IPS-18a (cell line): ENCODE data around the gene C16orf92.
A peak's percentile ranks its signal among the peaks of the same experiment; 100 is the strongest.

Experiments
- H3K27ac ChIP-seq: one replicate; pipeline ENCODE4 v1.5.1; 2013; ENCODE audit warnings: low read length
- H3K27me3 ChIP-seq: one replicate; pipeline ENCODE4 v1.6.1; 2013; ENCODE audit warnings: mild to moderate bottlenecking, low read length; ENCODE audit not compliant: control insufficient read depth, insufficient read depth
- H3K36me3 ChIP-seq: one replicate; pipeline ENCODE4 v1.6.1; 2013; ENCODE audit warnings: low read depth, low read length; ENCODE audit not compliant: control insufficient read depth
- H3K4me1 ChIP-seq: one replicate; pipeline ENCODE4 v1.6.1; 2013; ENCODE audit warnings: low read depth, low read length; ENCODE audit not compliant: control insufficient read depth
- H3K4me3 ChIP-seq: one replicate; pipeline ENCODE4 v1.5.1; 2013; ENCODE audit warnings: low read length
- H3K9ac ChIP-seq: one replicate; pipeline ENCODE4 v1.6.1; 2013; ENCODE audit warnings: mild to moderate bottlenecking, low read length, moderate library complexity
- H3K9me3 ChIP-seq: one replicate; pipeline ENCODE4 v1.6.1; 2013; ENCODE audit warnings: low read depth, low read length; ENCODE audit not compliant: control insufficient read depth

C16orf92 gene

DNA sequence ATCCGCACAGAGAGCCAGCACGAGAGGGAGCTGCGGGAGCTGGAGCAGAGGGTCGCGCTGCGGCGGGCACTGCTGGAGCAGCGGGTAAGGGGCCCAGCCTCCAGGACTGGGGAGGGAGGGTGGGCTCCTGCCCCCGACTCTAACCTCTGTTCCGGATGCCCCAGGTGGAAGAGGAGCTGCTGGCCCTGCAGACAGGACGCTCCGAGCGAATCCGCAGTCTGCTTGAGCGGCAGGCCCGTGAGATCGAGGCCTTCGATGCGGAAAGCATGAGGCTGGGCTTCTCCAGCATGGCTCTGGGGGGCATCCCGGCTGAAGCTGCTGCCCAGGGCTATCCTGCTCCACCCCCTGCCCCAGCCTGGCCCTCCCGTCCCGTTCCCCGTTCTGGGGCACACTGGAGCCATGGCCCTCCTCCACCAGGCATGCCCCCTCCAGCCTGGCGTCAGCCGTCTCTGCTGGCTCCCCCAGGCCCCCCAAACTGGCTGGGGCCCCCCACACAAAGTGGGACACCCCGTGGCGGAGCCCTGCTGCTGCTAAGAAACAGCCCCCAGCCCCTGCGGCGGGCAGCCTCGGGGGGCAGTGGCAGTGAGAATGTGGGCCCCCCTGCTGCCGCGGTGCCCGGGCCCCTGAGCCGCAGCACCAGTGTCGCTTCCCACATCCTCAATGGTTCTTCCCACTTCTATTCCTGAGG, 32.0 kb upstream of the C16orf92 start:
- H3K27me3 ChIP-seq = no peaks in the 10 kb centered on the region
- H3K27ac ChIP-seq = no peak overlapping the region
- H3K9me3 ChIP-seq = no peaks in the 10 kb centered on the region
- H3K36me3 ChIP-seq = peaks cover 28% of the 10 kb centered on the region
- no peak overlapping the region for H3K9ac ChIP-seq
- H3K4me3 ChIP-seq = no peak overlapping the region
- no peaks in the 10 kb centered on the region for H3K4me1 ChIP-seq

DNA sequence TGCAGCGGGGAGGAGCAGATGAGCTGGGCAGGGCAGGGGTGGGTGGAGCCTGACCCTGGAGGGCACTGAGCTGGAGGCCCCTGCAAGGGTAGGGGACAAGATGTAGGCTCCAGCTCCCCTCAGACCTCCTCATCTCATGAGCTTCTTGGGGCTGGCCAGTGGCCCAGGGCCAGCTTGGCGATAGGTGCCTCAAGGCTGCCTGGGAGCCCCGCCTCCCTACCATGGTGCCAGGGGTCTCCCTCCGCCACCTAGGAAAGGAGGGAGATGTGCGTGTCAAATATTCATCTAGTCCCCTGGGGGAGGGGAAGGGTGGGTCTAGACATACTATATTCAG, 31.5 kb upstream of the C16orf92 start:
- peaks cover 23% of the 10 kb centered on the region for H3K36me3 ChIP-seq
- no peaks in the 10 kb centered on the region for H3K27me3 ChIP-seq
- no peaks in the 10 kb centered on the region for H3K4me1 ChIP-seq
- no peak overlapping the region for H3K4me3 ChIP-seq
- no peaks in the 10 kb centered on the region for H3K9me3 ChIP-seq
- no peak overlapping the region for H3K27ac ChIP-seq
- no peak overlapping the region for H3K9ac ChIP-seq

DNA sequence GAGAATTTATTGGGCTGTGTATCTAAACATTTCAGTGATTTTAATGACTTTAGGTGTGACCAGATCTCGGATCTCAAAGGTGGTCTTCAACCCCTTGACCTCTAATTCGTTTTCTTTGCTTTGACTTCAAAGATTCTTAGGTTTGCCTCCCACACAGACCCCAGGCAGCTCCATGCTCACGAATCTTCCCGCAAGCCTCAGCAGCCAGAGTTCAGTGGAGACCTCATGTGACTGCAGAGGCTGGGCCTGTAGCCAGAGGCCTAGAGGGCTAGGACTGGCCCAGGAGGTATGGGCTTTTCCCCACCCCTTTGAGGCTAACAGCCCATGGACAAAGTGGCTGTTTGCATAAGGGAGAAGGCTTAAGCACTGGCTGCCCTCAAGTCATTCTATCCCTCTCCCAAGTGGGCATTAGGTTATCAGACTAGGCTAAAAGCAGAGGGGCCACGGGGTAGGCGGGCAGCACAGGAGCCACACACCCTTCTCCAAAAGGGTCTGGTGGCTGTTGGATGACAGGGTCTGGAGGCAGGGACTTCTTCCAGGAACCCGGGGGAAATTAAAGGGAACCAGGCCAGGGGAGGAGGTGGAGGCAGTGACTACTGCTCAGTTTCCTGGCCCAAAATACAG, 30.5 kb upstream of the C16orf92 start:
- Histone ChIP-seq H3K4me3 (no peak overlapping the region), H3K9ac (no peak overlapping the region), H3K4me1 (no peaks in the 10 kb centered on the region), H3K9me3 (no peaks in the 10 kb centered on the region), H3K27ac (no peak overlapping the region), H3K36me3 (peaks cover 16% of the 10 kb centered on the region), H3K27me3 (no peaks in the 10 kb centered on the region)

DNA sequence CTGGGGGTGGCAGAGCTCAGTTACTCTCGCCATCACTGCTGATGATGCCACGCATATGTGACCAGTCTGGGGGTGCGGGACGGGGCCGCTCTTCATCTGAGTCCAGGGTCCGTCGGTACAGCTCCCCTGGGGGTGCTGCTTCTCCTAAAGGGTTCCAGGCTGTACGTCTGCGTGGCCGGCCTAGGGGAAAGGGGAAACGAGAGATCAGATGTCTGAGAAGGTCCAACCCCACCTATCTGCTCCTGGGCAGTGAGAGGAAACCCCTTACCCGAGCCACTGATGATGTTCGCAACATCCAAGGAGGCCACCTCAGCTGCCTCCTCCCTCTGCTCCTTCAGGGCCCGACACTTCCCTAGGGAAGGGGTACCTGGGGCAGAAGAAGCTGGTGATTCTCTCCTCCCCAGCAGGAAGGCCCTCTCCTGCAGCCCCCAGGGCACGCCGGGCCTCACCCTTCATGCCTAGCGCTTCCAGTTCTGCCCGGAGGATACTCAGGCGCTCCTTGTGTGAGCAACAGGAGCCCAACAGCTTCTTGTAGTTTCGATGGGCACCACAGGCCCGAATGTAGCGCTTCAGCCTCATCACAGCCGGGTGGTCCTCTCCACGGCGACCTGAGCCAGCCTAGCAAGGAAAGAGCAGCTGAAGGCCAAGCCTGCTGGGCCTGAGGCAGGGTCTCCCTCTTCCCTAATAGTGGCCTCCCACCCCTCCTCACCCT, 29.7 kb upstream of the C16orf92 start:
- Histone ChIP-seq H3K36me3 (peaks cover 17% of the 10 kb centered on the region), H3K9me3 (no peaks in the 10 kb centered on the region), H3K4me3 (no peak overlapping the region), H3K9ac (no peak overlapping the region), H3K27me3 (no peaks in the 10 kb centered on the region), H3K27ac (no peak overlapping the region), H3K4me1 (no peaks in the 10 kb centered on the region)

DNA sequence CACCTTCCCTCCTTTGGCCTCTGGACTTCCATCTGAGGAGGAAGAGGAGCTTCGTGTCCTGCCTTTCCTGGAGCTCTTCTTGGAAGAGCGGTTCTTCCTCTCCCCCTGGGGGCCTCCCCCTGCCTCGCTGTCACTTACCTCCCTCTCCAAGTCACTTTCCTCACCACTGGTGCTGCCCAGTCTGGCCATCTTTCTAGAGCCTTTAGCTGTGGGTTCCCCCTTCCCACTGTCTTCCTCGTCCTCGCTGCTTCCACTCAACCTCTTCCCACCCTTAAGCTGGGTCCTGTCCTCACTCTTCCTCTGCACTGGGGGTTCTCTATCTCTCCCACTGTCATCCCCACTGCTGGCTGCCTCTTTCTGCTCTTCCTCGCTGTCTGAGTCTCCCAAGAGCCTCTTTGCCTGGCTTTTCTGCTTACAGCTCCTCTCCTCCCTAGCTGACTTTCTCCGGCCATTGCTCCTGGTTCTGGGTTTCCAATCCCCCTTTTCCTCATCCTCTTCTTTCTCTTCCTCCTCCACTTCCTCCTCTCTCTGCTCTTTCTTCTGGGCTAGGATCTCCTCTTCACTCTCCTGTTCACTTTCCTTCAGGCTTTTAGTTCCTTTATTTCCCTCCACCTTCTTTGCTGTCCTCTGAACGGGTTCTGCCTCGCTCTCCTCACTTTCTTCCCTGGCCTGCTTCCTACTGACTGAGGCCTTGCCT, 28.9 kb upstream of the C16orf92 start:
- H3K36me3 ChIP-seq = peaks cover 20% of the 10 kb centered on the region
- H3K4me1 ChIP-seq = no peaks in the 10 kb centered on the region
- H3K4me3 ChIP-seq = no peak overlapping the region

DNA sequence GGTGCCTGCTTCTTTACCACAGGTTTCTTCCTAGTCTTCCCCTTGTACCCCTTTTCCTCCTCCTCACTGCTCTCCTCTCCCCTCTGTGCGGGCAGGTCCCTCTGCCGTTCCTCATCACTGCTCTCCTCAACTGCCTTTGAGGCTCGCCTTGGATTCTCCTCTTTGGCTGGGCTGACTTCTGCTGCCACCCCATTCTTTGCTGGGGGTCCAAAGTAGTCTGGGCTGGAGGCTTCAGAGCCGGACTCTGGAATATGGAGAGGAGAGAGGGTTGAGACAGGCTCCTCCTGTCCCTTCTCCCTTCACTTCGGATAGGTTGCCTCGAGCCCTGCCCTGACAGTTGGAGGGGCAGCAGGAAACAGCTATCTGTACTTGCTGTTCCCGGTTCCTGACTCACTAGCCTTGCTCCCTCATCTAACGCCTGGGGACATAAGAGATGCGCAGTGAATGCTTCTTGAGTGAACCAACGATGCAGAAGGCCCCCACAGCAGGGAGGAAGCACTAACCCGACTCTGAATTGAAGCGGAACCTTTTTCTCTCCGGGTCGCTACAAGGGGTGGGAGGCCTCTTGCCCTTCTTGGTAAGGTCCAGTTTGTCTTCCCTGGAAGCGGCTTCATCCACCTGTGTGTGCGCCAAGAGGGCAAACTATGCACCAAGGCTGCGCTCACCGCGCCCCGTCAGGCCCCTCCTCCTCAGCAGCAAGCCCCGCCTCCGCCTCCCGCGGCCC, 28.2 kb upstream of the C16orf92 start:
- Histone ChIP-seq H3K27me3 (no peaks in the 10 kb centered on the region), H3K4me3 (peak overlapping the region; percentile 80), H3K9ac (peak overlapping the region; percentile 86), H3K36me3 (peaks cover 20% of the 10 kb centered on the region), H3K4me1 (no peaks in the 10 kb centered on the region), H3K27ac (peak overlapping the region; percentile 85), H3K9me3 (no peaks in the 10 kb centered on the region)

More for the DNA sequence above, 28.9 kb upstream of the C16orf92 start:
- Histone ChIP-seq H3K9ac (peak overlapping the region; percentile 86), H3K27ac (no peak overlapping the region), H3K9me3 (no peaks in the 10 kb centered on the region), H3K27me3 (no peaks in the 10 kb centered on the region)

DNA sequence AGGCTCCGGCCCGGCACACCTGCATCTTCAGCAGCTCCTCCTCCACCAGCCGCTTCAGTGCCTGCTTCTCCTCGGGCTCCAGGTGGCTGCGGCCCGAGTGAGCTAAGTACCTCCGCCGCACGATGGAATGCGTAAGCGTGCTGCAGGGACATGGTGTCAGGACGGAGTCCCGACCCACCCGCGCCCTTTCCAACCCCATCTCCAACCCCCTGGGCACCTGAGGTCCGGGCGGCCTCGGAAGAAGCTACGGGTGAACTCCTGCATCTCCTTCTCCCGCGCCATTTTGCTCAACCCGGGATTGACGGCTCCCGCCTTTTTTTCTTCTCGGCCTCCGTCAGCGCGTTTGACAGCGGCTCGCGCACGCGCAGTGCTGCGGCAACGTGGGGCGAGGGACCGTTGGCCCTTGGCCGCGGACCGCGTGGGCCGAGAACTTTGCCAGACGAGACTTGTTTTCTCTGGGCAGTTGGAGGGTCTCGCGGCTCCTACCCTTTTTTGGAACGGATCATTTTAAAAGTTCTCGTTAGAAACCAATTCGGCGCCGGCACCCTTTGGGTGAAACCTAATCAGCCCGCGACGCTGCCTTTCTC, 27.6 kb upstream of the C16orf92 start, which contains the start of gene HIRIP3:
Gene HIRIP3, minus strand, starts transcription at position 294 of the 587 bp plus-strand sequence. Its CDS starts 12 bp downstream, at position 282.
- Histone ChIP-seq H3K4me3 (peak within 1 kb of the TSS; percentile 80), H3K36me3 (peaks cover 14% of the 10 kb centered on the region), H3K9ac (peak within 1 kb of the TSS; percentile 86), H3K27ac (peak within 1 kb of the TSS; percentile 85), H3K9me3 (no peaks in the 10 kb centered on the region), H3K27me3 (no peaks in the 10 kb centered on the region), H3K4me1 (peaks cover 3% of the 10 kb centered on the region)

DNA sequence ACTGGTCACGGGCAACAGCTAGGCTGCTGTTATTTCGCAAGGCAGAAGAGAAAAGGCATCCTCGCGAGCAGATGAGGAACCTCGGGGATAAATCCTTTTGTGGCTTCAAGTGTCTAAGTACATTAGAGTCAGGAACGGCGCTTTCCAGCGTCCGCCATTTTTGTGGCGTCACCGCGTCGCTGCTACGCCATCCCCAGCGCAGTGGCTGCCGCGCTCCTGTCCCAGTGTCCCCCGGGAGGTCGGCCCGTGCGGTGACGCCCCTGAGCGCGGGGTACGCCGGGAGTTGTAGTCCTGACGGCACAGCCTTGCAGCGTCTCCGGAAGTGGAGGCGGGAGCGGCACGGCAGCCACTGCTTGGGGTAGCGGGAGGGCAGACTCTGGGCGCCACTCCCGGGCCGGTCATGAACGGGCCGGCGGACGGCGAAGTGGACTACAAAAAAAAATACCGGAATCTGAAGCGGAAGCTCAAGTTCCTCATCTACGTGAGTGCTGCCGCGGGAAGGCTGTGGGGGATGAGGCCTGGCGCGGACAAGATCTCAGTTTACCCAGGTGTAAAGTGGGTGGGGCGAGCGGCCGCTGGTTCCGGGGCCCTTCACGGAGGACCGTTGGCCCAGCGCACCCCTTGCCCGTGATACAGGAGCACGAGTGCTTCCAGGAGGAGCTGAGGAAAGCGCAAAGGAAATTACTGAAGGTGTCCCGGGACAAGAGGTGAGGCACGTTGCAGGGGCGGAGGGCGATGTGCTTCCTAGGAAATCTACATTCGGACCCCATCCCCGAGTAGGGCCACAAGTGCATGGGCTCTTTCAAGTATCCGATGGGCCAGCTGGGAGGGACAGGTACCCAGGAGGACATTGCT, 26.9 kb upstream of the C16orf92 start, which contains the start of gene INO80E:
Gene INO80E, plus strand, starts transcription at position 331 of the 855 bp plus-strand sequence. Its CDS starts 70 bp downstream, at position 401.
- peaks cover 12% of the 10 kb centered on the region for H3K36me3 ChIP-seq
- peak within 1 kb of the TSS; percentile 86 for H3K9ac ChIP-seq
- H3K9me3 ChIP-seq = no peaks in the 10 kb centered on the region
- H3K4me3 ChIP-seq = peak within 1 kb of the TSS; percentile 80
- H3K4me1 ChIP-seq = peaks cover 4% of the 10 kb centered on the region
- peak within 1 kb of the TSS; percentile 85 for H3K27ac ChIP-seq
- H3K27me3 ChIP-seq = no peaks in the 10 kb centered on the region

DNA sequence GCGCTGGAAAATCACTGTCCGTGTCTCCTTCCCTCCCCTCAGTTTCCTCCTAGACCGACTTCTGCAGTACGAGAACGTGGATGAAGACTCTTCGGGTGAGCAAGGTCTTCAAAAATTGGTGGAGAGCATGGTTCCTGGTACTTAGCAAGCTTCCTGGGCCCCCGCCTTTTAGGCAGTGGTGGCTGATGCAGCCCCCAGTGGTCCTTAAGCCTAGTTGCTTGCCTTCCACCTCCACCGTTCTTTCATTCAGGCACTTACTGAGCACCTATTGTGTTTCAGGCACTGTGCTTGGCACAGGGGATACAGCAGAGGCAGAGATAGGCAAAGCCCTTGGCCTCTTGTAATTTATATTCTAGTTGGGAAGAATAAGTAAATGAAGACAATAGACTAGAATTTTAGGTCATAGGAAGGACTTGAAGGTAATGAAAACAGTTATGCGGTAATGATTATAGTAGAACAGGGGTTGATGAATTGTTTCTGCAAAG, 26.2 kb upstream of the C16orf92 start:
- H3K27me3 ChIP-seq = no peaks in the 10 kb centered on the region
- H3K36me3 ChIP-seq = peaks cover 12% of the 10 kb centered on the region
- peak overlapping the region; percentile 80 for H3K4me3 ChIP-seq
- H3K27ac ChIP-seq = no peak overlapping the region
- H3K9me3 ChIP-seq = no peaks in the 10 kb centered on the region
- peak overlapping the region; percentile 86 for H3K9ac ChIP-seq
- H3K4me1 ChIP-seq = peaks cover 4% of the 10 kb centered on the region

DNA sequence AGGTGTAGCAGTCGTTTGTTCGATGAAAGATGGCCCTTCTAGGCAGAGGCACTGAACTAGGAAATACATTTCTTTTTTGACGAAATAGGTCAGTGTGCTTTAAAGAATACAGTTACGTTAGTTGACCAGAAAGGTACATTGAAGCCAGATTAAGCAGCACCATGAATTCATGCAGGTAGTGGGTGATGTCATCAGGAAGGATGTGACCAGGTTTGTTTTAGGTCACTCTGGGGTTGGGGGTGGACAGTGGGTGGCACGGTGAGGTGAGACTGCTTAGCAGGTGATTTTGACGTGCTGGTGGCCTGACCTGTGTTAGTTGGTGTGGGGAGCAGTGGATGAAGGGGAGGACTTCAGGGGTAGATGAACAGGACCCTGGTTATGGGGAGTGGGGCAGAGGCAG, 23.4 kb upstream of the C16orf92 start:
- Histone ChIP-seq H3K36me3 (peaks cover 5% of the 10 kb centered on the region), H3K27ac (no peak overlapping the region), H3K9me3 (no peaks in the 10 kb centered on the region), H3K4me3 (no peak overlapping the region), H3K4me1 (peaks cover 4% of the 10 kb centered on the region), H3K27me3 (no peaks in the 10 kb centered on the region), H3K9ac (no peak overlapping the region)
